GM20000 (cell line): ENCODE data around the gene C17orf75.

Experiments used
- DNase-seq: peaks from one replicate; pipeline ENCODE4 v3.0.0; 2012; ENCODE audit warnings: low spot score
- CTCF ChIP-seq: IDR thresholded peaks from 2 replicates; pipeline ENCODE4 v1.5.1; 2012; ENCODE audit warnings: mild to moderate bottlenecking, control low read depth; ENCODE audit errors: extremely low read depth, missing control alignments

Gene C17orf75

GRCh38 chr17:32281011-32281451 lies 60.9 kb downstream of the C17orf75 start:
- no peak for TF ChIP-seq CTCF
- no peak for DNase-seq

GRCh38 chr17:32279891-32280716 lies 61.9 kb downstream of the C17orf75 start:
- TF ChIP-seq CTCF, result no peak
- no peak for DNase-seq

- TF ChIP-seq CTCF, result no peak
- no peak for DNase-seq
Measured at GRCh38 chr17:32278815-32279214, 63.2 kb downstream of the C17orf75 start.
